Measurements from ENCODE around the gene CCDC40.

Gene CCDC40

DNA sequence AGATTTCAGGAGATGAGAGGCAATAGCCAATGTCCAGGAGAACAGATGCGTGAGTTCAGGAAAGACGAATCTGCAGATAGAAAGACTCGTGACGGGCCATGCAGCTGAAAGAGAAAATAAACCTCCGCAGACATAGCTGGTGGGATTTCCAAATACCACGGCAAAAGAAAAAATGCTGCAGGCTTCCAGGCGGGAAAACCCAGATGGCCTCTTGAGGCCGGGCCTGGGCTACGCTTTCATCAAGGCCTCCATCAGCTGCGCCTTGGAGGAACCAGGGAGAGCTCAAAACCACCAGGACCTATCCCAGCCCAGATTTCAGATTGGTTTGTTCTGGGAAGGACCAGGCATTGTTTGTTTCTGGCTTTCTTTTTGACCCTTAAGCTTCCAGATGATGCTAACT is 16.7 kb downstream of the CCDC40 start:
- DNase-seq: no peak

DNA sequence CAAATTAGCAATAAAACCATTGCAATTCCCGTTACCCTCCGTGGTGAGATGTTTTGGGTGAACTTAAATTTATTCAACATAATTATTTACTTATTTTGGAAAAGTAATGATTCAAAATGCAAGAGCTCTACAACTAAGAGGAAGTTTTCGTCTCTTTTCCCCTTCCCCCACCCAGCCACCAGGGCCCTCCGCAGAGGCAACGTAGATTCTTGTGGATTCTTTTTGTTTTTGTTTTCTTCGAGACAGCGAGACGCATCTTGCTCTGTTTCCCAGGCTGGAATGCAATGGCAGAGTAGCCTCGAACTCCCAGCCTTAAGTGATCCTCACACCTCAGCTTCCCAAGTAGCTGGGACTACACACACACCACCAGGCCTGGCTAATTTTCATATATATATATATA is 19.2 kb downstream of the CCDC40 start:
- DNase-seq: no peak

DNA sequence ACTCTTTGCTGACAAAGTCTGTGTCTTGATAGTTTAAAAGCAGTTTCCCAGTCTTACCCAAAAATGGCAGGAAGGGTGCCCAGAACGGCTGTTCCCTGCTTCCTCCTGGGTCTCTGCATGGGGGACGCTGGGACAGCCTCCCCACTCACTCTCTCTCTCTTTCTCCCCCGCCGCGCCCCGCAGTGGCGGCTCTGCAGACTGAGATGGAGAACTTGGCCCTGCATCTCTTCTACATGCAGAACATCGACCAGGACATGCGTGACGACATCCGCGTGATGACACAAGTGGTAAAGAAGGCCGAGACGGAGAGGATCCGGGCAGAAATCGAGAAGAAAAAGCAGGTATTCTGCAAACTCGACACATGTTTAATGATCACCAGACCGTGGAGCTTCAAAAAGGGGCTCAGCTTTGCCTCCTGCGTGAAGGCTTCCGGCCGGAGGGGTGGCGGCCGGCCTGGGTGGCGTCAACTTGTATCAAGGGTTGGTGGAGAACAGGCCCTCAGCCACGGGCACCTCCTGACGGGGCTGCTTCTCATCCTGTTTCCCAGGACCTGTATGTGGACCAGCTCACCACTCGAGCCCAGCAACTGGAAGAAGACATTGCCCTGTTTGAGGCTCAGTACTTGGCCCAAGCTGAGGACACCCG is 22.0 kb downstream of the CCDC40 start:
- no peak for DNase-seq

DNA sequence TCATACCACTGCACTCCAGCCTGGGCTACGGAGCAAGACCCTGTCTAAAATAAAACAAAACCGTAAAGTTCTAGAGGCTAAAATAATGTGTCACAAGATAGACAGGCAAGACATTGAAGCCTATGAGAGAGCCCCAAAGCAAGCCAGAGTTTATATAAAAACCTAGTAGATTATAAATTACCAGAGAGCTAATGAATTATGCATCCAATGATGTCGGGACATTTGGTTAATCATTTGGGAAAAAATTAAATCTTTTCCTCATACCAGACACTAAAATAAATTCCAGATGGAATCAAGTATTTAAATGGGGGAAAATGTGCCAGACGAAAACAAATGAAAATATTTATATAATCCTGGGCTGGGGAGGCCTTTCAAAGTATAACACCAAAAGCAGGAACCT is 24.2 kb downstream of the CCDC40 start:
- DNase-seq: no peak

DNA sequence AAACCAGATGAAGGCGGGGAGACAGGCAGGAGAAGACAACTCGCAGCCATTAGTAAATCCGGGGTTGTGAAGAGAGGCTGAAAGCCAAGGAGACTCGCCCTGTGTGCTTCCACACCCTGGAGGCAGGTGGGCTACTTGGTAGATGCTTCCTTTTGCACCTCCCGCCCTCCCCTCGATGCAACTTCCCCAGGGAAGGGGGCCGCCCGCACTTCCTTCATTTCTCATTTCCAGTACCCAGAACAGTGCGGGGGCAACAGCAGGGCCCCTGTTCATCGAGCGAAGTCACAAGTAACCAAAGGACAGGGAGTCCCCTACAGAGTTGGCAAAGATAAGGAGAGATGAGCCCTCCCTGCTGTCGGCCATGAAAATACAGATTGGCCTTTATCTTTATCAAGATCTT is 25.0 kb downstream of the CCDC40 start:
- no peak for DNase-seq

DNA sequence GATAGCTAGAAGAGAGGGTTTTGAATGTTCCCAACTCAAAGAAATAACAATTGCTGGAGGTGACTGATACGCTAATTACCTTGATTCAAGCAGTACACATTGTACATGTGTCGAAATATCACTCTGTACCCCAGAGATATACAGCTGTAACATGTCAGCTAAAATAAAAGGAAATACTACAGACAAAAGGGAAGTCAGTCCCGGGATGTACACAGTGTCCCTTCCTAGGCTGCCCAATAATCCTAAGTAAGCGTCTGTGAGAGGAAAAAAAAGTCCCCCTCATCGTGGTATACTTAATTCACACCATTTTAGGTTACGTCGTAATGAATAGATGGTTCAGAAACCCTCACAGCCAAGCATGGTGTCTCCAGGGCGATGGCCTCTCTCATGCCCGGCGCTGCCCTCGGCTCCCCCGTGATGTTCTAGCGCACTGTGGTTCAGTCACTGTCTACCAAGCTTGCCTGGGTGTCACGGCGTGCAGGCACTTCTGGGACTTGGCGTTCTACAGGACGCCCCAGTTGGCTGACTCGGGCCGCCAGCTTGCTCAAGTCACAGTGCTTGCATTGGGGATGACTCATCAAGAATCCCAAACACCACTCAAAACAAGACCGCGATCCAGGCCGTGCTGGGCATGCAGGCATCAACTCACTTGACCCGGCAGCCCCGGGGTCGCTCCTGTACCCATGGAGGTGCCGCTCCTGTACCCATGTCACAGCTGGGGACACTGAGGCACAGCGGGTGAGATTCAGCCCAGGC is 27.6 kb downstream of the CCDC40 start:
- DNase-seq: no peak

DNA sequence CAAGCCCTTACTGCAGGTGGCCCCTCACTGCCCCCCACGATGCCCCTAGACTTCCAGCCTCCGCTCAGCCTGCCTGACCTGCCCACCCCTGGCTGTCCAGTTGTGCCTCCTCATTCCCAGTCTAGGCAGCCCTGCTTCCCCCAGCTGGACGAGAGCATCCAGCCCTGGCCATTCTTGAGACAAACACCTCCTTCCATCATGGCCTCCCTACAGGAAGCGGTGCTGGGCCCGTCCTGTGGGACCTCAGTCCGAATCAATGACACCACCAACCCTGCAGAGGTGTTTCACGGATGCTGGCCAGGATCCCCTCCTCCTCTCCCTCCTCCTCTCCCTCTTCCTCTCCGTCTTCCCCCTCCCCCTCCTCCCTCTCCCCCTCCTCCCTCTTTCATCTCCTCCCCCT is 28.3 kb downstream of the CCDC40 start:
- DNase-seq: no peak

DNA sequence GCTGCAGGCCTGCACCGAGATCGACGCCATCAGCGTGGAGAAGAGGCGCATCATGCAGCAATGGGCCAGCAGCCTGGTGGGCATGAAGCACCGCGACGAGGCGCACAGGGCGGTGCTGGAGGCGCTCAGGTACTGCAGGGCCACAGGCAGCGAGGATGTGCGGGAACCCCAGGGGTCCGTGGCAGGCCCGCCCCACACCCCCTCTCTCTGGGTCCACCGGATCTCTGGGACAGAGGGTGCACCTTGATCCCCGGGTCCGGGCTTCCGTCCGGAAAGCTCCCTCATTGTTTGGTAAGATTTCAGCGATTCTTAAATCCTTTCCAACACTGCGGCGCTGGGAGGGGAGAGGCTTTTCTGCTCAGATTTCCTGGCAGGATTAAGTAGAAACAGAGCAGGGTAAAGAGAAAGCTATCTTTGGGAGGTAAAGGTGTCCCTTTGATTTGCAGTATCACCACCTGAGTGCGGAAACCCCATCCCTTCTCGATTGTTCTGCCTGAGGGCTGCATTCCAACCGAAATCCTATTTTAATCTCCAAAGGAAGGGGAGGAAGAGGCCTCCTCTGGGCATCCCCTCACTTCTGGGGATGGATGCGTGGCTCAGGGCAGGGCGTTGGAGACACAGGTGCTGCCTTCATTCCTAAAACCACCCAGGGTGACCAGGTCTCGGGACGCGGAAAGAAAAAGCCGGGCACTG is 29.2 kb downstream of the CCDC40 start:
- DNase-seq: no peak

DNA sequence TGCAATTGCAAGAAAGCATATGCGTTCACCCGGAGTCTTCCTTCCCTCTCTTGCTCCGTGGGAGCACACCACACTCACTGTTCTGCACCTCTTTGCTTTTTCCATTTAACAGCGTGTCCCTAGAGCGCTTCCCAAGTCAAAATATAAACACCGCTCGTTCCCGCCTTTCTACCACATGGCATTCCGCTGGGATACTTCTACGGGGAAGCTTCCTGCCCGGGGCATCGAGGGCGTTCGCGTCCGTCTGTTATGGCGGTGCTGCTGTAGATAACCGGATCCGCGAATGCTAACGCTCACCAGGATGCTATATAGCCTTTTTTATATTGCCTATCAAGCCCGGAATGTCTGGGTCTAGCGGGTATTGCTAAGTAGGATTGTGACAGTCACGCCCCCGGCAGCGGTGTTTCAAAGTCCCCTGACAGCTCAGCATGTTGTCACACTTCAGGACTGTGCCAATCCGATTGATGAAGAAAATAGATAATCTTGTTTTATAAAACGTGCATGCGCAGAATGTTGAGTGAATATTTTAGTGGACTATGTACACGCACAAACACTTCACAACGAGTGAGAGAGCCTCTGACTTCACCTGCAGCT is 31.0 kb downstream of the CCDC40 start:
- DNase-seq: no peak

DNA sequence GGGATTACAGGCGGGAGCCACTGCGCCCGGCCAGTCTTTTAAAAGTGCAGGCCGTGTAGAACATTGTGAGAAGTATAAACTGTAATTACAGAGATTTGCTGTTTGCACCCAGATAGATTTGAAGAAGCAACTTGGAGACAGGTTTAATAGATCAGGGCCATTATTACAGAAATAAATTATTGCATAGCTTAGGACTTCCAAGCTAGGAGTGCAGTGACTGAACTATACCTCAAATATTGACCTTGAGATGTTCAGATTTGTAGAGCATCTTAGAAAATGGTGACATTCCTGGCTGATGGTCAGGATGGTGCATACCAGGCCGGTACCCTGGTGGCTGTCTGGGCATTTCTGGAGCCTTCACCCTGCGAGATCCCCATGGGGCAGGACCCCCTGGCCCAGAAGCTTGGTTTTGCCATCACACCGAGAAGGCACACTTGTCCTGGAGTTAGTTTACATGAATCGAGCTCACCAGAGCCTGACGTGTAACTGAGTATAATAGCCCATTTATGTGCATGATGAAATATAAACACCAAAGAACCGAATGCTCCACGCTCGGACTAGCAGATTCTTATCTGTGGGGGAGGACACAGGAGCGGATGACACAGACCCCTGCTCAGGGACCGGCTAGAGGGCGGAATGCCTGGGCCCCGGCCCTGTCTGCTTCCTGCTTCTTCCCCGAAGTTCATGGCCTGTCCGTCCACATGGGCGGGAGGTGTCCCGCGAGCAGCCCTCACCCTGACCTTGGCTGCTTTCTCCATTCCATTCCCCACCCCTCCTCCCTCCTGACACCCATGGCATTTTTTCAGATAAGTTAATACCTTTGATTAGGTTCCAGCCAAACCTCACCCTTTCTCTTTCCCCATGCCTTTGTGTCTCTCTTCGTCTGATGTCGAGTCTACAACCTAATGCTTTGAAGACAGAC is 32.1 kb downstream of the CCDC40 start:
- no peak for DNase-seq

DNA sequence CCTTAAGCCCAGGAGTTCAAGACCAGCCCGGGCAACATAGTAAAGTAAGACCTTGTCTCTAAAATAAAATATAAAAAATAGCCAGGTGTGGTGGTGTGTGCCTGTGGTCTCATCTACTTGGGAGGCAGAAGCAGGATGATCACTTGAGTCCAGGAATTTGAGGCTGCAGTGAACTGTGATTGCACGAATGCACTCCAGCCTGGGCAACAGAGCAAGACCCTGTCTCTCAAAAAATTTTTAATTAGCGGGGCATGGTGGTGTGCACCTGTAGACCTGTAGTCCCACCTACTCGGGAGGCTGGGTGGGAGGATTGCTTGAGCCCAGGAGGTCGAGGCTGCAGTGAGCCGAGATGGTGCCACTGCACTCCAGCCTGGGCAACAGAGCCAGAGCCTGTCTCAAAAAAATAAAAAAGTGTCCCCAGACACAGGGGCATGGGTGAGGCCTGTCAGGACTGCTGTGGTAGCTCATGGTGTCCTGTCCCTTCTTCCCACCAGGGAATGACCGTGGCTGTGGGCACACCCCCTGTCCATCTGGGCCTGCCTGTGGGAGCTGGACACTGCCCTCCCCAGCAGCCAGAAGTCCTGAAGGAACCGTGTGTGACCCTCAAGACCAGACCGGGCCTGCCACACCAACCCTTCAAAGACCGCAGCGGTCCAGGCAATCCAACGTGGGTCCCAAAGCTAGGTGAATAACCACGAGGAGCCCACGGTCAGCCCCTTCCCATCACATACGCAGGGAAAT is 34.1 kb downstream of the CCDC40 start:
- no peak for DNase-seq

DNA sequence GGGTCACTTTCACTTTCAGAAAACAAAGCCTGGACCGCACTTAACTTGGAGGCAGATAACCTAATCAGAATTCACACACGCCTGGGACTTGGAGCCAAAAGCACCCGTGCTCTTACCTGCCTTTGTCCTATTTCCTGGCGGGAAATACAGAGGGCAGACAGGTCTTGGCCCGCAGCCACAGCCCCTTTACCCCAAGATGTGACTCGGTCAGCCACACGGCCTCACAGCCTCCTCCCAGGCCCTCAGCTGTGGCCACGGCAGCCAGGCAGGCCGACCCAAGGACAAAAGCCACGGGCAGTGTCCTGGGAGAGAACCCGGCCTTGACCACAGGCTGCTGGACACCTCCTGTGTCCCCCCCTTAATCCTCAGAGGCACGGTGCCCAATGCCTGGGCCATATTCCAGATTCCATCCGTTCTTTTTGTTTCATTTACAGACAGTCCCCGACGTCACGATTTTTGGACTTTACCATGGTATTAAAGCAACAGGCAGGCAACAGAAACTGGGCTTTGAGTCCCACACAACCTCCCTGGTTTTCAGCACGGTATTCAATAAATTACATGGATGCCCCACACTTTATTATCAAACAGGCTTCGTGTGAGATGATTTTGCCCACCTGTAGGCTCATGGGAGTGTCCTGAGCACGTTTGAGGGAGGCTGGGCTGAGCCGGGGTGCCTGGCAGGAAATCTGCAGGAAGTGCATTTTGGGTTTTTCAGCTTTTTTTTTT is 34.8 kb downstream of the CCDC40 start:
- DNase-seq: no peak

DNA sequence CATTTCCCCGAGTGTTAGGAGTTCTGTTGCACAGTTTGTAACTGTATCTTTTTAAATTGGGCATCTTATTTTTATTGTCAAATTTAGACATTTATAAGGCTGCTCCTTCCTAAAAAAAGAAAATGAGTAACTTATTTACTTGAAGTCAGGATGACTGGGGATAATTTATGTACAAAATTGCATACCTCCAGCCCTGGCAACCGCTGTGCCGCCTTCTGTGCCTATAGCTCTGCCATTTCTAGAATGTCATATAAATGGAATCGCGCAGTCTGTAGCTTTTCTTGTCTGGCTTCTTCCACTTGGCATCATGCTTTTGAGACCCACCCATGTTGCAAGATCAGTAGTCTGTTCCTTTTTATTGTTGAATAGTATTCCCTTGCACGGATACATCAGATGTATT is 36.0 kb downstream of the CCDC40 start:
- no peak for DNase-seq

DNA sequence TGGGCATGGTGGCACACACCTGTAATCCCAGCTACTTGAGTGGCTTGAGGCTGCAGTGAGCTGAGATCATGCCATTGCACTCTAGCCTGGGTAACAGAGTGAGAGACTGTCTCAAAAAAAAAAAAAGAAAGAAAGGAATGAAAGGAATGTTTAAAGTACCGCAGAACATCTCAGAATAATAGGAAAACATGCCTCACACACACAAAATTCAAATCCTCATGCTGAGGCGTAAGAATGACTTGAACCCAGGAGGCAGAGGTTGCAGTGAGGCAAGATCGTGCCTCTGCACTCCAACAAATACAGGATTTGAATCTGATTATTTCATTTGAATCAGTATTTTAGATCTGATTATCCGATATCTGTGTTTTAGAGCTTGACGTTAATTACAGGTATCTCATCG is 43.6 kb downstream of the CCDC40 start:
- no peak for DNase-seq

DNA sequence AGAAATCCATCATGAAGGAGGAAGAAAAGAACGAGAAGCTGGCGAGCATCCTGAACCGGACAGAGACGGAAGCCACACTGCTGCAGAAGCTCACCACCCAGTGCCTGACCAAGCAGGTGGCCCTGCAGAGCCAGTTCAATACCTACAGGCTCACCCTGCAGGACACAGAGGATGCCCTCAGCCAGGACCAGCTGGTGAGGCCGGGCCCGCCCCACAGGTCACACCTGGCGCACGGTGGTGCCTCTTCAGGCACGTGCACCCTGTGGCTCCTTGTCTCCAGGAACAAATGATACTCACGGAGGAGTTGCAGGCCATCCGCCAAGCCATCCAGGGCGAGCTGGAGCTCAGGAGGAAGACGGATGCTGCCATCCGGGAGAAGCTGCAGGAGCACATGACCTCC is 45.2 kb downstream of the CCDC40 start:
- DNase-seq: no peak

DNA sequence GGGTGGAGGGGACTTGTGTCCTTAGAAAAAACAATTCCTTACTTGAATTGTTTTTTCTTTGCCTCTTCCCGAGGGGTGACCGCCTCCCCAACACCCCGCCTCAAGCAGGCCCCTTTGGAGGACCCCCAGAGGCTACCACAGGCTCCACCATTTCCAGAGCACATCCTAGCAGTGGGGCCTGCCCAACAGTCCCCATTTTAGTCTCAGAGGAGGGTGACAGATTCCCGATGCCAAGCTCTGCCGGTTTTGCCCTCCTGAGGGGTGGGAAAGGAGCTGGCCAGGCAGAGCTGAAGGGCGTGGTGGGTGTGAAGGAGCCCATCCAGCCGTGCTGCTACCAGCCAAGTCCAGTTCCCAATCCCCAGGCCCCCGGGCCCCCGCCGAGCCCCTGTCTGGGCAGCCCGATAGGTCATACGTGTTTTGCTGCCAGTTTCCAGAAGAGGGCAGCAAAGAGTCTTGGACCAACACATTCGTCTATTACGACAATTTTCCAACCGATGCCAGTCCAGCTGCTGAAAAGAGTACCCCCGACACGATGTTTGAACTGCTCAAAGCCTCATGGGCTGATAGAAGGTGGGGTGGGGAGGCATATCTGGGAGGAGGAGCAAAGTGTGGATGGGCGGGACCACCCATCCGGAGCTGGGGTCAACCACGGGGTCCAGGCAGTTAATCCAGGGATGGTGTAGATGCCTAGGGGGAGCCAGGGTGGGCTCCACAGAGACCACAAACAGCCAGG is 46.1 kb downstream of the CCDC40 start:
- peak; percentile 27 to 56 for DNase-seq

DNA sequence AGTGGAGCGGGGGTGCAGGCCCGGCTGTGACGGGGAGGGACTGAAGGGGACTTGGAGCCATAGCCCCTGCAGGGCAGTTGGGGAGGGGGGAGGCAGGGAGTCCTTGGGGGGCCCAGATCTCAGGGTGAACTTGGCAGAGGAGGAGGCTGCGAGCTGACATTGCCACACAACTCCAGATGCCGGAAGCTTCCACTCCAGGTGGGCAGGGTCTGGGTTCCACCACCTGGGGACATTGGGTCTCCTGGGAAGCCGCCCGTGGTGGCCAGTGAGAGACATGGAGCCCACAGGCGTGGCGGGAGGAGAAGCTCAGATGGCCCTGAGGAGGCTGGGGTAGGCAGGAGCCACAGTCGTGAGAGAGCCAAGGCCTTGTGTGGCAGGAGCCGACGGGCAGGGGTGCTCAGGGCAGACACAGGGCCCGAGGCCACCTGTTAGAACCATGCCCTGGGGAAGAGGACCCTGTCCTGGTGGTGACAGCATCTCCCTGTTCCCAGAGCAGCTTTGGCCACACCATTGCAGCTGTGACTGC is 46.8 kb downstream of the CCDC40 start:
- DNase-seq: no peak

DNA sequence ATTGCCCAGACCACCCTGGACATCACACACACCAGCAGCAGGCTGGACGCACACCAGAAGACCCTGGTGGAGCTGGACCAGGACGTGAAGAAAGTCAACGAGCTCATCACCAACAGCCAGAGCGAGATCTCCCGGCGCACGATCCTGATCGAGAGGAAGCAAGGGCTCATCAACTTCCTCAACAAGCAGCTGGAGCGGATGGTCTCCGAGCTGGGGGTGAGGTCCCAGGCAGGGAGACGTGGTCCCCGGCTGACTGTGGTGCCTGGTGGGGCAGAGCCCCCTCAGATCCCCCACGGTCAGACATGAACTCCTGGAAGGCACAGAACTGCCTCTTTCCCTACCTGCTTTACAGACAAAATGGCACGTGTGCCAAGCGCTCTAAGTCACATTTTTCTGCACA is 48.3 kb downstream of the CCDC40 start:
- no peak for DNase-seq

DNA sequence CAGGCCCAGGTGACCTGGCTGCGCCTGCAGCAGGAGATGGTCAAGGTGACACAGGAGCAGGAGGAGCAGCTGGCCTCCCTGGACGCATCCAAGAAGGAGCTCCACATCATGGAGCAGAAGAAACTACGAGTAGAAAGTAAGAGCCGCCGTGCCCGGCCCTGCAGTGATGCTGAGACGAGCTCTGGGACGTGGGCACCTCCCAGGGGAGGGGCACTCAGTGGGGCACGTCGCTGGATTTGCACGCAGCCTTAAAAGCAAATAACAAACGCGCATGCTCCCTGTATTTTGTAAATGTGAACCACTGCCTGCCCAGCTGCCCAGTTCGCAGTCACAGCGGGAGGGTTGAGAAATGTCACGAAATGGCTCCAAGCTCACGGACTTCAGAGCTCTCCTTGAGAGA is 49.6 kb downstream of the CCDC40 start:
- peak; percentile 24 to 39 for DNase-seq

DNA sequence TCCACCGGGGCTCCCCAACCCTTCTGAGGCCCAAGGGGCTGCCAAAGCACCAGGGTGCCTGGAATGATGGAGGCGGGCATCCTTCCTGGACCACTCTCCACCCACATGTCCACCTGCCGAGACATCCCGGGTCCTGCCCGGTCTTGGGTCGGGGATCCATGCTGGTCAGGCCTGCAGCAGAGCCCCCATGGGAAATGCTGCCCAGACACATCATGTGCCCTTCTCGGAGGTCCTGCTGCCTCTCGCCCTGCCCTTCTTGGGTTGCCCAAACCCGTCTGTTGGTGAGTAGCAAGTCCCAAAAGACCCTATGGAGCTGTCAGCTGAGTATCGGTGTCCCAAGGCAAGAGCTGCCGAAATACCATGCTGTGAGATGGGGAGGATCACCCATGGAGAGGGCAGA is 50.2 kb downstream of the CCDC40 start:
- no peak for DNase-seq
